HepG2 (cell line): Measurements from ENCODE around the gene SLC35G2. TPM values are rescaled to one million over a fixed set of nuclear protein-coding genes. Genes with fewer than 3 reads are reported as not detected.

Experiments used
- ATAC-seq: fragments of 200-7000 bp; cut with Tn5 transposase; 3 replicates; pipeline ENCODE4 v1.9.1; 2020; ENCODE audit warnings: mild to moderate bottlenecking, moderate library complexity
- BruUV-seq: library from RNA; stranded (reverse); fragments of 400-500 nt; replicated peaks from 2 replicates; lab custom pipeline; 2021; lab: Mats Ljungman, UMichigan
- CTCF ChIA-PET: fragments of 300-600 bp; formaldehyde crosslinking; extraction: SDS; loops from one replicate; lab custom pipeline; 2021; ENCODE audit warnings: low total read pairs, inconsistent platforms, low intra/inter-chr PET ratio; lab: Yijun Ruan, JAX
- POLR2A ChIA-PET: fragments of 350-600 bp; sonication (Branson Sonifier 250); formaldehyde crosslinking; loops from one replicate; lab custom pipeline; 2020; ENCODE audit warnings: antibody characterized with exemption, inconsistent platforms; lab: Yijun Ruan, JAX
- DNase-seq: peaks from one replicate; pipeline ENCODE4 v3.0.0-alpha.2; 2015; ENCODE audit warnings: low spot score
- FAIRE-seq: peaks from 3 replicates; lab custom pipeline; 2011; peaks lifted over from hg19 to GRCh38; lab: Jason Lieb, UNC
- H2AFZ ChIP-seq: one replicate; pipeline ENCODE4 v1.6.1; 2011; ENCODE audit warnings: low read length, inconsistent platforms
- H3K27ac ChIP-seq: fragments of 300-600 bp; 3 replicates; pipeline ENCODE4 v1.8.0; 2011; ENCODE audit warnings: mixed run types, mild to moderate bottlenecking, mixed read lengths, low read length, inconsistent platforms; ENCODE audit not compliant: insufficient read depth; ENCODE audit errors: extremely low read length
- H3K27me3 ChIP-seq, 2 experiments: fragments of 200-600 bp in 1 of 2; 2 replicates in 1 of 2; 3 replicates in 1 of 2; pipeline versions ENCODE4 v1.6.0 to v1.8.0; 2011; ENCODE audit warnings: low read length in 2 of 2, mild to moderate bottlenecking in 2 of 2, moderate library complexity in 2 of 2, inconsistent platforms in 1 of 2; ENCODE audit not compliant: insufficient read depth in 2 of 2, control insufficient read depth in 1 of 2
- H3K36me3 ChIP-seq, 2 experiments: fragments of 200-600 bp in 1 of 2; replicated peaks in 1 of 2; 2 replicates in 1 of 2; 3 replicates in 1 of 2; pipeline versions ENCODE4 v1.5.1 to v1.8.0; 2011; ENCODE audit warnings: low read length in 2 of 2, inconsistent platforms in 1 of 2; ENCODE audit not compliant: insufficient read depth in 2 of 2, control insufficient read depth in 1 of 2
- H3K4me1 ChIP-seq: 2 replicates; pipeline ENCODE4 v1.5.1; 2012; ENCODE audit warnings: low read length, inconsistent platforms; ENCODE audit not compliant: insufficient read depth
- H3K4me2 ChIP-seq: 2 replicates; pipeline ENCODE4 v1.6.0; 2011; ENCODE audit warnings: low read depth, low read length, inconsistent platforms
- H3K4me3 ChIP-seq, 3 experiments: fragments of 200-600 bp in 1 of 3; sonication (generic), shearing (Covaris generic) in 1 of 3; replicated peaks in 1 of 3; 2 replicates each; pipeline ENCODE4 v1.5.1; 2011 to 2016; ENCODE audit warnings: low read length in 3 of 3, inconsistent platforms in 2 of 3, low read depth in 2 of 3, mild to moderate bottlenecking in 2 of 3, control low read depth in 1 of 3, mixed read lengths in 1 of 3; ENCODE audit not compliant: insufficient read depth in 1 of 3
- H3K79me2 ChIP-seq: one replicate; pipeline ENCODE4 v1.6.1; 2011; ENCODE audit warnings: low read length, inconsistent platforms; ENCODE audit not compliant: insufficient read depth
- H3K9ac ChIP-seq: 2 replicates; pipeline ENCODE4 v1.6.0; 2011; ENCODE audit warnings: mild to moderate bottlenecking, low read depth, low read length, inconsistent platforms; ENCODE audit not compliant: insufficient read depth
- H3K9me3 ChIP-seq: 2 replicates; pipeline ENCODE4 v1.5.1; 2012; ENCODE audit warnings: mild to moderate bottlenecking, low read length
- H4K20me1 ChIP-seq: 2 replicates; pipeline ENCODE4 v1.6.0; 2011; ENCODE audit warnings: inconsistent platforms, mild to moderate bottlenecking, low read length, moderate library complexity; ENCODE audit not compliant: insufficient read depth
- IRF1 ChIP-seq: sonication (generic); formaldehyde crosslinking; IDR thresholded peaks from 2 replicates; pipeline ENCODE4 v1.4.0; 2020; ENCODE audit warnings: low read depth, mild to moderate bottlenecking, missing genetic modification reagents
- JARID2 ChIP-seq: sonication (generic); formaldehyde crosslinking; IDR thresholded peaks from 2 replicates; pipeline ENCODE4 v1.8.1; 2023; ENCODE audit warnings: missing genetic modification reagents, inconsistent platforms; ENCODE audit not compliant: insufficient replicate concordance
- KAT7 ChIP-seq: IDR thresholded peaks from 2 replicates; pipeline ENCODE4 v1.6.1; 2018; ENCODE audit warnings: borderline replicate concordance, missing compliant biosample characterization
- MTA1 ChIP-seq: sonication (generic); formaldehyde crosslinking; IDR thresholded peaks from 2 replicates; pipeline ENCODE4 v1.4.0; 2020; ENCODE audit warnings: missing genetic modification reagents, mild to moderate bottlenecking, borderline replicate concordance
- MZF1 ChIP-seq: sonication (generic); formaldehyde crosslinking; IDR thresholded peaks from 2 replicates; pipeline ENCODE4 v1.8.1; 2023; ENCODE audit warnings: mild to moderate bottlenecking, missing genetic modification reagents, borderline replicate concordance
- NR2F1 ChIP-seq, 2 experiments: fragments of 450-650 bp in 1 of 2; formaldehyde crosslinking in 1 of 2; IDR thresholded peaks; 2 replicates each; pipeline versions ENCODE4 v1.5.0 to v1.6.1; 2016 to 2020; ENCODE audit warnings: mild to moderate bottlenecking in 1 of 2, missing compliant biosample characterization in 1 of 2, missing genetic modification reagents in 1 of 2, moderate library complexity in 1 of 2
- PAF1 ChIP-seq: IDR thresholded peaks from 2 replicates; pipeline ENCODE4 v1.6.1; 2016; ENCODE audit warnings: missing genetic modification reagents, missing compliant biosample characterization
- RCOR2 ChIP-seq: IDR thresholded peaks from 2 replicates; pipeline ENCODE4 v1.6.1; 2016; ENCODE audit warnings: missing biosample characterization, missing genetic modification reagents
- SETDB1 ChIP-seq: sonication (generic); formaldehyde crosslinking; IDR thresholded peaks from 2 replicates; pipeline ENCODE4 v1.5.1; 2020; ENCODE audit warnings: missing genetic modification reagents, mild to moderate bottlenecking, borderline replicate concordance
- SIX1 ChIP-seq: sonication (generic); formaldehyde crosslinking; IDR thresholded peaks from 2 replicates; pipeline ENCODE4 v1.4.0; 2020; ENCODE audit warnings: missing genetic modification reagents, borderline replicate concordance
- SMAD3 ChIP-seq: sonication (generic); formaldehyde crosslinking; IDR thresholded peaks from 2 replicates; pipeline ENCODE4 v1.4.0; 2020; ENCODE audit warnings: missing genetic modification reagents
- SMARCE1 ChIP-seq: fragments of 450-650 bp; IDR thresholded peaks from 2 replicates; pipeline ENCODE4 v1.6.1; 2017; ENCODE audit warnings: borderline replicate concordance
- SMC3 ChIP-seq: IDR thresholded peaks from 2 replicates; pipeline ENCODE4 v1.6.1; 2011; ENCODE audit warnings: low read length, improper control_type of control experiment
- ZNF234 ChIP-seq: sonication (generic); formaldehyde crosslinking; conservative IDR thresholded peaks from 2 replicates; pipeline ENCODE4 v1.5.1; 2020; ENCODE audit warnings: mild to moderate bottlenecking, missing genetic modification reagents
- ZNF432 ChIP-seq: sonication (generic); formaldehyde crosslinking; IDR thresholded peaks from 2 replicates; pipeline ENCODE4 v1.5.0; 2020; ENCODE audit warnings: missing genetic modification reagents, mild to moderate bottlenecking, borderline replicate concordance
- ZNF446 ChIP-seq: sonication (generic); formaldehyde crosslinking; IDR thresholded peaks from 2 replicates; pipeline ENCODE4 v1.5.0; 2020; ENCODE audit warnings: mild to moderate bottlenecking, missing genetic modification reagents
- ZNF576 ChIP-seq: sonication (generic); formaldehyde crosslinking; IDR thresholded peaks from 2 replicates; pipeline ENCODE4 v1.4.0; 2020; ENCODE audit warnings: mild to moderate bottlenecking, missing genetic modification reagents
- ZNF839 ChIP-seq: sonication (generic); formaldehyde crosslinking; IDR thresholded peaks from 2 replicates; pipeline ENCODE4 v1.4.0; 2020; ENCODE audit warnings: missing genetic modification reagents, mild to moderate bottlenecking, borderline replicate concordance
- WGBS: methylation state at CpG from one replicate; pipeline ENCODE4 v1.1.6; 2017; ENCODE audit warnings: low lambda C conversion rate; 5-methylcytosine and 5-hydroxymethylcytosine counted together
- in situ Hi-C: cut with HindIII; loops from 2 replicates; pipeline ENCODE4 v1.10.0; 2017; ENCODE audit warnings: low pct_unique_long_range_greater_than_20kb; ENCODE audit not compliant: extremely low pct_ligation_motif_present
- intact Hi-C: fragments of 100-400 bp; cut with micrococcal nuclease; formaldehyde crosslinking; loops from one replicate; pipeline ENCODE4 v1.10.0; 2022; ENCODE audit not compliant: unreplicated experiment
- polyA plus RNA-seq, 8 experiments: library from polyadenylated mRNA; depleted of rRNA in 3 of 8; stranded (reverse) in 7 of 8; unstranded in 1 of 8; fragments of >200 nt; fragmentation: Illumina TruSeq in 4 of 8; extraction: Trizol in 4 of 8; gene quantifications; 2 replicates each; pipeline versions ENCODE4 v1.2.1 to v1.2.3, GENCODE V29; 2011 to 2016; ENCODE audit warnings: low read depth in 4 of 8, missing spikeins in 1 of 8, mixed read lengths in 1 of 8; ENCODE audit not compliant: insufficient read depth in 1 of 8
- total RNA-seq, 5 experiments: library from RNA; depleted of rRNA; stranded (reverse); fragments of >200 nt; fragmentation: Illumina TruSeq; extraction: Trizol; gene quantifications; 2 replicates each; pipeline ENCODE4 v1.2.3, GENCODE V29; 2016; ENCODE audit warnings: low read depth in 1 of 5
- TF ChIP-seq, protein P1 (sequence below): sonication (generic); formaldehyde crosslinking; IDR thresholded peaks from 2 replicates; pipeline ENCODE4 v1.8.0; 2022; ENCODE audit warnings: mild to moderate bottlenecking, missing genetic modification reagents
- TF ChIP-seq, protein P2 (sequence below): sonication (generic); formaldehyde crosslinking; IDR thresholded peaks from 2 replicates; pipeline ENCODE4 v1.4.0; 2020; ENCODE audit warnings: mild to moderate bottlenecking, missing genetic modification reagents

SLC35G2 gene
- total and polyA plus RNA-seq, 2 of the 13 experiments (the other 11 are each of a cell fraction or from before 2014, with no cell fraction given), result 7.6 to 10.3 TPM

- TF ChIP-seq RCOR2 (no peak), JARID2 (CRISPR knock-in tag) (no peak), PAF1 (CRISPR knock-in tag) (no peak), SMAD3 (no peak), ZNF576 (CRISPR knock-in tag) (no peak)
- TF ChIP-seq, protein P1, sequence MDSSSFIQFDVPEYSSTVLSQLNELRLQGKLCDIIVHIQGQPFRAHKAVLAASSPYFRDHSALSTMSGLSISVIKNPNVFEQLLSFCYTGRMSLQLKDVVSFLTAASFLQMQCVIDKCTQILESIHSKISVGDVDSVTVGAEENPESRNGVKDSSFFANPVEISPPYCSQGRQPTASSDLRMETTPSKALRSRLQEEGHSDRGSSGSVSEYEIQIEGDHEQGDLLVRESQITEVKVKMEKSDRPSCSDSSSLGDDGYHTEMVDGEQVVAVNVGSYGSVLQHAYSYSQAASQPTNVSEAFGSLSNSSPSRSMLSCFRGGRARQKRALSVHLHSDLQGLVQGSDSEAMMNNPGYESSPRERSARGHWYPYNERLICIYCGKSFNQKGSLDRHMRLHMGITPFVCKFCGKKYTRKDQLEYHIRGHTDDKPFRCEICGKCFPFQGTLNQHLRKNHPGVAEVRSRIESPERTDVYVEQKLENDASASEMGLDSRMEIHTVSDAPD, result no peak
These were observed 28.9 kb upstream of the SLC35G2 start (continued) for GRCh38 chr3:136789976-136790375.

DNA sequence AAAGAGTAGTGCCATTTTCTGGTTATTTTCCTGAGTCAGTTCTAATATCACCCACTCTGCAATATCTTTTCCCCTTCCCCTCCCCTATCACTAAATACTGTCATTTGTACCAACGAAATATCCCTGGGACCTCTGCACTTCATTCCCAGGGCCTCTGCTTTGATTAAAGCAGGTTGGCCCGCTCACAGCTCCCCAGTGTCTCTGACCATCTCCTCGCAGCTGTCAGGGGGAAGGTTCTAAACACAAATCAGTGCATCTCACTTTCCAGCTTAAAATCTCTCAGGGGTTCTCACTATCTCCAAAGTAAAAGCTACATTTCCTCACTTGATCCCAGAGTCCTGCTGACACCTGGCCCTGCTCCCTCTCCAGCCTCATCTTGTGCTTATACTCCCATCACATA, 28.1 kb upstream of the SLC35G2 start:
- no peak overlapping the region for H3K9ac ChIP-seq
- no peak for FAIRE-seq
- no peaks in the 10 kb centered on the region for H3K79me2 ChIP-seq
- H3K27me3 ChIP-seq, result no peaks in the 10 kb centered on the region; a peak in 1 of 5 replicates
- CTCF ChIA-PET, result no interaction called here
- DNase-seq, result no peak
- no peaks in the 10 kb centered on the region for H3K36me3 ChIP-seq
- peaks cover 17% of the 10 kb centered on the region for H3K4me1 ChIP-seq
- no peak overlapping the region for H3K4me3 ChIP-seq
- no peak overlapping the region for H3K4me2 ChIP-seq
- ATAC-seq, result no peak
- in situ Hi-C loops (no loop called here), intact Hi-C loops (no loop called here)
- no peaks in the 10 kb centered on the region for H3K9me3 ChIP-seq
- WGBS, result 20% methylated on average over 3 of the region's 3 CpGs
- H2AFZ ChIP-seq, result no peak overlapping the region
- no peak overlapping the region for H3K27ac ChIP-seq
- BruUV-seq, result no TSS peak
- POLR2A ChIA-PET, result no interaction called here
- H4K20me1 ChIP-seq, result no peaks in the 10 kb centered on the region
- TF ChIP-seq SIX1 (CRISPR knock-in tag) (no peak), SMARCE1 (no peak), MTA1 (CRISPR knock-in tag) (no peak), SMC3 (no peak), ZNF839 (CRISPR knock-in tag) (no peak), NR2F1 (CRISPR knock-in tag; IDR thresholded peaks at IDR 0.05) (no peak), ZNF432 (no peak), IRF1 (CRISPR knock-in tag) (no peak), MZF1 (CRISPR knock-in tag) (no peak), ZNF446 (no peak), ZNF234 (no peak), KAT7 (CRISPR knock-in tag) (no peak), SETDB1 (CRISPR knock-in tag) (no peak)
- TF ChIP-seq, protein P2, sequence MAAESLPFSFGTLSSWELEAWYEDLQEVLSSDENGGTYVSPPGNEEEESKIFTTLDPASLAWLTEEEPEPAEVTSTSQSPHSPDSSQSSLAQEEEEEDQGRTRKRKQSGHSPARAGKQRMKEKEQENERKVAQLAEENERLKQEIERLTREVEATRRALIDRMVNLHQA, result no peak
